ENCODE results near the gene EFNA5.

DNA sequence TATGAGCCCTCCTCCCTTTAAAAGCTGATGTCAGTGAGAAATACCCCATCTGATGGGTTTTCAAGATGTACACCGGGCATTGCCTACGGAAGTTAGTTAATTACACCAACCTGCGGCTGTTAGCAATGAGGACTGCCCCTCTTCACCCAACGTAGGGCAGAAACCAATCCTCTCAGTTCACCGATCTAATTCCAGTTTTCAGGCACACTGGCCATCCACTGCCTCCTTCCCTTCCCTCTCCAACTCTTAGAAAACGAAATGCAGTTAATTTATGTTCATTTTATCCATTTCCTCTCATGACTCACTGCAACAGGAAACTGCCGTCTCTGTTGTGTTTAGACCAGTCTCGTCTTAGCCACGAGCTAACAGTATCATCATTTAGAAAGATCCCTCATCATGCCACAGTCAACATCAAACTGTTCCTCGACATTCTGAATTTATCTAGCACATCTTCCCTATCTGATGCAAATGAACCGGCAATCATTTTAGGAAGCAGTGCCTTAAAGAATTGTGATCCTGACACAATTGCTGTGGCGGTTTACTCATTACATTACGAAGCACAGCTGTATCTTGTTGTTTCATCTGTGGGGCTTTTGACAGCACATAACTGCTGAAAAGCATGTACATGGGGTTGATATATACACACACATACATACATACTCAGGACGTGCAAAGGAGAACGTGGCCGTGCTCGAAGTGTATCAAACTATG, 168.6 kb downstream of the EFNA5 start:
- TF ChIP-seq, protein P1, sequence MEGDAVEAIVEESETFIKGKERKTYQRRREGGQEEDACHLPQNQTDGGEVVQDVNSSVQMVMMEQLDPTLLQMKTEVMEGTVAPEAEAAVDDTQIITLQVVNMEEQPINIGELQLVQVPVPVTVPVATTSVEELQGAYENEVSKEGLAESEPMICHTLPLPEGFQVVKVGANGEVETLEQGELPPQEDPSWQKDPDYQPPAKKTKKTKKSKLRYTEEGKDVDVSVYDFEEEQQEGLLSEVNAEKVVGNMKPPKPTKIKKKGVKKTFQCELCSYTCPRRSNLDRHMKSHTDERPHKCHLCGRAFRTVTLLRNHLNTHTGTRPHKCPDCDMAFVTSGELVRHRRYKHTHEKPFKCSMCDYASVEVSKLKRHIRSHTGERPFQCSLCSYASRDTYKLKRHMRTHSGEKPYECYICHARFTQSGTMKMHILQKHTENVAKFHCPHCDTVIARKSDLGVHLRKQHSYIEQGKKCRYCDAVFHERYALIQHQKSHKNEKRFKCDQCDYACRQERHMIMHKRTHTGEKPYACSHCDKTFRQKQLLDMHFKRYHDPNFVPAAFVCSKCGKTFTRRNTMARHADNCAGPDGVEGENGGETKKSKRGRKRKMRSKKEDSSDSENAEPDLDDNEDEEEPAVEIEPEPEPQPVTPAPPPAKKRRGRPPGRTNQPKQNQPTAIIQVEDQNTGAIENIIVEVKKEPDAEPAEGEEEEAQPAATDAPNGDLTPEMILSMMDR (IDR thresholded peaks at IDR 0.05), result no peak
- TF ChIP-seq POLR2A (IDR thresholded peaks at IDR 0.05), result no peak

Measured in esophagus squamous epithelium (tissue), 4 donors.